Sigmoid colon (tissue), 7 donors: Measurements from ENCODE around the gene CNTN5. TPM values are rescaled to one million over a fixed set of nuclear protein-coding genes. Genes with fewer than 3 reads are reported as not detected.

ENCODE experiments used
- DNase-seq: peaks from one replicate; pipeline ENCODE4 v3.0.0-alpha.2; 2019
- H3K27ac ChIP-seq, 4 donors: fragments of 200-600 bp; sonication (generic); one replicate each; pipeline ENCODE4 v1.5.1; 2016 to 2019; ENCODE audit warnings: mild to moderate bottlenecking in 1 of 4
- H3K27me3 ChIP-seq, 3 donors: fragments of 200-600 bp; sonication (generic); one replicate each; pipeline ENCODE4 v1.5.1; 2019; ENCODE audit warnings: mild to moderate bottlenecking in 1 of 3
- H3K36me3 ChIP-seq, 4 donors: fragments of 200-600 bp; sonication (generic); one replicate each; pipeline ENCODE4 v1.5.1; 2016 to 2019
- H3K4me1 ChIP-seq, 4 donors: fragments of 200-600 bp; sonication (generic); one replicate each; pipeline ENCODE4 v1.5.1; 2017 to 2019
- H3K4me3 ChIP-seq, 4 donors: fragments of 200-600 bp; sonication (generic); one replicate each; pipeline ENCODE4 v1.5.1; 2017 to 2019; ENCODE audit warnings: mild to moderate bottlenecking in 2 of 4, moderate library complexity in 1 of 4
- H3K9me3 ChIP-seq, 4 donors: fragments of 200-600 bp in 3 of 4; sonication (generic) in 3 of 4; one replicate each; pipeline versions ENCODE4 v1.5.1 to v1.6.1; 2013 to 2019
- CTCF ChIP-seq, 4 experiments: fragments of 450-650 bp in 3 of 4; fragments of 200-600 bp in 1 of 4; IDR thresholded peaks; one replicate each; pipeline ENCODE4 v1.5.1; 2016 to 2019; ENCODE audit warnings: antibody characterized with exemption in 4 of 4, mild to moderate bottlenecking in 3 of 4, moderate library complexity in 2 of 4
- EP300 ChIP-seq, 4 donors: sonication (generic); formaldehyde crosslinking; IDR thresholded peaks; one replicate each; pipeline ENCODE4 v1.6.1; 2017; ENCODE audit warnings: antibody characterized with exemption in 4 of 4
- POLR2A ChIP-seq, 2 donors: fragments of 450-650 bp; IDR thresholded peaks; one replicate each; pipeline ENCODE4 v1.6.1; 2016; ENCODE audit warnings: antibody characterized with exemption in 2 of 2, mild to moderate bottlenecking in 2 of 2, moderate library complexity in 2 of 2
- POLR2AphosphoS5 ChIP-seq, 4 donors: sonication (generic); formaldehyde crosslinking; IDR thresholded peaks; one replicate each; pipeline ENCODE4 v1.6.1; 2017; ENCODE audit warnings: antibody characterized with exemption in 4 of 4
- WGBS, 2 donors: extraction: QIAGEN DNeasy Blood & Tissue Kit; methylation state at CpG; one replicate each; pipeline ENCODE4 v1.1.7; 2013; 5-methylcytosine and 5-hydroxymethylcytosine counted together
- intact Hi-C: fragments of 100-400 bp; cut with DNase I; formaldehyde crosslinking; loops from one replicate; pipeline ENCODE4 v1.15.1; 2023
- polyA plus RNA-seq, 3 donors: library from polyadenylated mRNA; stranded (reverse); fragments of 200-250 nt; gene quantifications; one replicate each; pipeline ENCODE4 v1.2.3, GENCODE V29; 2013
- total RNA-seq, 4 donors: library from RNA; depleted of rRNA; stranded (reverse); fragments of >200 nt; gene quantifications; one replicate each; pipeline ENCODE4 v1.1.0, GENCODE V29; 2016
- donor health status: healthy with polysubstance abuse.
- donor health status: Bipolar disorder and iron deficiency.
- donor health status: healthy.

CNTN5 gene
- total and polyA plus RNA-seq, 7 donors: 0.13 to 0.36 (median 0.16) TPM; not detected in 2

DNA sequence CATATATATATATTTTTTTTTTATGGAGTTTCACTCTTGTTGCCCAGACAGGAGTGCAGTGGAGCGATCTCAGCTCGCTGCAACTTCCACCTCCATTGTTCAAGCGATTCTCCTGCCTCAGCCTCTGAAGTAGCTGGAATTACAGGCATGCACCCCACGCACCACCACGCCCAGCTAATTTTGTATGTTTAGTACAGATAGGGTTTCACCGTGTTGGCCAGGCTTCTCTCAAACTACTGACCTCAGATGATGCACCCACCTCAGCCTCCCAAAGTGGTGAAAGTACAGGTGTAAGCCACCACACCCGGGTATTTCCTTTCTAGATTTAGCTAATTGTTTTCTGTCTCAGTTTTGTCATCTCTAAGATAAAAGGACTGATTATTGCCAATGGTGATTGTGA lies 821.1 kb downstream of the CNTN5 start:
- intact Hi-C loops: no loop called here
- H3K27ac ChIP-seq: no peak overlapping the region
- WGBS, 2 donors: 74 to 84% methylated on average over 7 of the region's 7 CpGs

GRCh38 chr11:99865951-99866350 lies 845.2 kb downstream of the CNTN5 start:
- intact Hi-C loops: no loop called here
- no peak for DNase-seq
- TF ChIP-seq POLR2AphosphoS5 (IDR thresholded peaks at IDR 0.05): no peak
- no peak for TF ChIP-seq EP300 (IDR thresholded peaks at IDR 0.05)
- no peak for TF ChIP-seq CTCF (IDR thresholded peaks at IDR 0.05)
- no peak for TF ChIP-seq POLR2A (IDR thresholded peaks at IDR 0.05)
- WGBS, 2 donors: 14 to 38% methylated on average over 2 of the region's 2 CpGs
- Histone ChIP-seq H3K36me3 (no peaks in the 10 kb centered on the region), H3K4me1 (no peaks in the 10 kb centered on the region), H3K27ac (no peak overlapping the region), H3K9me3 (no peaks in the 10 kb centered on the region), H3K27me3 (no peaks in the 10 kb centered on the region), H3K4me3 (no peak overlapping the region)

More for the DNA sequence above, 821.1 kb downstream of the CNTN5 start:
- TF ChIP-seq POLR2A (IDR thresholded peaks at IDR 0.05) (no peak), CTCF (IDR thresholded peaks at IDR 0.05) (no peak), EP300 (IDR thresholded peaks at IDR 0.05) (no peak), POLR2AphosphoS5 (IDR thresholded peaks at IDR 0.05) (no peak)
- Histone ChIP-seq H3K4me1 (no peaks in the 10 kb centered on the region), H3K4me3 (no peak overlapping the region), H3K27me3 (no peaks in the 10 kb centered on the region), H3K9me3 (no peaks in the 10 kb centered on the region), H3K36me3 (no peaks in the 10 kb centered on the region)
- no peak for DNase-seq

GRCh38 chr11:99881610-99882009 lies 860.9 kb downstream of the CNTN5 start:
- WGBS, 2 donors: 68 to 80% methylated on average over 5 of the region's 5 CpGs
- no peak for DNase-seq
- Histone ChIP-seq H3K36me3 (no peaks in the 10 kb centered on the region), H3K4me3 (no peak overlapping the region), H3K27ac (no peak overlapping the region), H3K4me1 (no peaks in the 10 kb centered on the region), H3K27me3 (no peaks in the 10 kb centered on the region), H3K9me3 (no peaks in the 10 kb centered on the region)
- intact Hi-C loops: no loop called here
- TF ChIP-seq POLR2AphosphoS5 (IDR thresholded peaks at IDR 0.05): no peak
- TF ChIP-seq EP300 (IDR thresholded peaks at IDR 0.05): no peak
- no peak for TF ChIP-seq CTCF (IDR thresholded peaks at IDR 0.05)
- no peak for TF ChIP-seq POLR2A (IDR thresholded peaks at IDR 0.05)

- H3K4me3 ChIP-seq: no peak overlapping the region
- WGBS, 2 donors: 78% methylated on average over 6 of the region's 6 CpGs
- H3K27me3 ChIP-seq: no peaks in the 10 kb centered on the region
- no peaks in the 10 kb centered on the region for H3K9me3 ChIP-seq
- H3K36me3 ChIP-seq: no peaks in the 10 kb centered on the region
- no peak for TF ChIP-seq CTCF (IDR thresholded peaks at IDR 0.05)
- TF ChIP-seq EP300 (IDR thresholded peaks at IDR 0.05): no peak
- TF ChIP-seq POLR2A (IDR thresholded peaks at IDR 0.05): no peak
- TF ChIP-seq POLR2AphosphoS5 (IDR thresholded peaks at IDR 0.05): no peak
- DNase-seq: no peak
- intact Hi-C loops: no loop called here
- H3K27ac ChIP-seq: no peak overlapping the region
- no peaks in the 10 kb centered on the region for H3K4me1 ChIP-seq
These were observed 864.0 kb downstream of the CNTN5 start for GRCh38 chr11:99884750-99885149.

- Histone ChIP-seq H3K4me1 (no peaks in the 10 kb centered on the region), H3K36me3 (no peaks in the 10 kb centered on the region), H3K4me3 (no peak overlapping the region), H3K27ac (no peak overlapping the region), H3K9me3 (no peaks in the 10 kb centered on the region), H3K27me3 (no peaks in the 10 kb centered on the region)
- no peak for TF ChIP-seq CTCF (IDR thresholded peaks at IDR 0.05)
- no peak for TF ChIP-seq EP300 (IDR thresholded peaks at IDR 0.05)
- TF ChIP-seq POLR2A (IDR thresholded peaks at IDR 0.05): no peak
- TF ChIP-seq POLR2AphosphoS5 (IDR thresholded peaks at IDR 0.05): no peak
- WGBS, 2 donors: 91 to 94% methylated on average over 5 of the region's 5 CpGs
- intact Hi-C loops: no loop called here
- no peak for DNase-seq
These were observed 866.7 kb downstream of the CNTN5 start for GRCh38 chr11:99887481-99887880.
